ENCODE data around the gene EPHA2. TPM values are rescaled to one million over a fixed set of nuclear protein-coding genes. Genes with fewer than 3 reads are reported as not detected.

Gene EPHA2
- total RNA-seq, 1 donor from 2014 or later: 25.0 TPM

GRCh38 chr1:16146279-16147155 is 9.4 kb downstream of the EPHA2 start:
- DNase-seq (ENCODE audit: low read depth, low spot score): peak; percentile 65

GRCh38 chr1:16145662-16146278 is 10.1 kb downstream of the EPHA2 start:
- DNase-seq (ENCODE audit: low read depth, low spot score): no peak
- peak overlapping the region; percentile 70 for H3K4me3 Mint-ChIP-seq
- H3K36me3 Mint-ChIP-seq (ENCODE audit: low read depth): peaks cover 14% of the 10 kb centered on the region
- no peaks in the 10 kb centered on the region for H3K27me3 Mint-ChIP-seq (ENCODE audit: low read depth)
- peaks cover 45% of the 10 kb centered on the region for H3K4me1 Mint-ChIP-seq
- peak overlapping the region; percentile 99 for H3K27ac Mint-ChIP-seq (ENCODE audit: unreplicated experiment)
- H3K9me3 Mint-ChIP-seq: no peaks in the 10 kb centered on the region
- no peak for TF ChIP-seq CTCF (conservative IDR thresholded peaks at IDR 0.05)

More at GRCh38 chr1:16146279-16147155, 9.4 kb downstream of the EPHA2 start:
- H3K27ac Mint-ChIP-seq (ENCODE audit: unreplicated experiment): peak overlapping the region; percentile 99
- peaks cover 14% of the 10 kb centered on the region for H3K36me3 Mint-ChIP-seq (ENCODE audit: low read depth)
- peaks cover 42% of the 10 kb centered on the region for H3K4me1 Mint-ChIP-seq
- H3K9me3 Mint-ChIP-seq: no peaks in the 10 kb centered on the region
- no peaks in the 10 kb centered on the region for H3K27me3 Mint-ChIP-seq (ENCODE audit: low read depth)
- peak overlapping the region; percentile 70 for H3K4me3 Mint-ChIP-seq
- no peak for TF ChIP-seq CTCF (conservative IDR thresholded peaks at IDR 0.05)

GRCh38 chr1:16145030-16145661 is 10.7 kb downstream of the EPHA2 start:
- Mint-ChIP-seq H3K4me3 (no peak overlapping the region), H3K4me1 (peaks cover 47% of the 10 kb centered on the region), H3K36me3 (ENCODE audit: low read depth) (peaks cover 14% of the 10 kb centered on the region), H3K27me3 (ENCODE audit: low read depth) (no peaks in the 10 kb centered on the region), H3K27ac (ENCODE audit: unreplicated experiment) (no peak overlapping the region), H3K9me3 (no peaks in the 10 kb centered on the region)
- TF ChIP-seq CTCF (conservative IDR thresholded peaks at IDR 0.05): no peak
- DNase-seq (ENCODE audit: low read depth, low spot score): no peak

GRCh38 chr1:16144325-16145029 is 11.4 kb downstream of the EPHA2 start:
- TF ChIP-seq CTCF (conservative IDR thresholded peaks at IDR 0.05): no peak
- peaks cover 53% of the 10 kb centered on the region for H3K4me1 Mint-ChIP-seq
- peak overlapping the region; percentile 62 for H3K27ac Mint-ChIP-seq (ENCODE audit: unreplicated experiment)
- no peaks in the 10 kb centered on the region for H3K9me3 Mint-ChIP-seq
- no peak for DNase-seq (ENCODE audit: low read depth, low spot score)
- H3K27me3 Mint-ChIP-seq (ENCODE audit: low read depth): no peaks in the 10 kb centered on the region
- H3K4me3 Mint-ChIP-seq: no peak overlapping the region
- H3K36me3 Mint-ChIP-seq (ENCODE audit: low read depth): peaks cover 14% of the 10 kb centered on the region
